H4 (cell line): ENCODE results near the gene CREBL2. TPM values are rescaled to one million over a fixed set of nuclear protein-coding genes. Genes with fewer than 3 reads are reported as not detected.

Source experiments
- DNase-seq: peaks from one replicate; pipeline ENCODE4 v3.0.0-alpha.2; 2015; ENCODE audit warnings: low spot score
- total RNA-seq: library from RNA; depleted of rRNA; stranded (reverse); fragments of >200 nt; shearing (Covaris generic); gene quantifications from 2 replicates; pipeline ENCODE4 v1.2.3, GENCODE V29; 2014; rRNA removed

CREBL2 gene
- total RNA-seq, 1 experiment from 2014 or later: 29.9 TPM

GRCh38 chr12:12676605-12677004 lies 64.9 kb downstream of the CREBL2 start:
- DNase-seq: no peak

GRCh38 chr12:12681061-12681765 lies 69.5 kb downstream of the CREBL2 start:
- no peak for DNase-seq

- no peak for DNase-seq
Observed at GRCh38 chr12:12682284-12682683, 70.6 kb downstream of the CREBL2 start.

- DNase-seq: no peak
Observed at GRCh38 chr12:12683136-12683697, 71.5 kb downstream of the CREBL2 start.

- no peak for DNase-seq
Observed at GRCh38 chr12:12683725-12684124, 72.0 kb downstream of the CREBL2 start.

GRCh38 chr12:12684375-12685106 lies 72.9 kb downstream of the CREBL2 start:
- DNase-seq: peak; percentile 28

GRCh38 chr12:12685305-12685704 lies 73.6 kb downstream of the CREBL2 start:
- DNase-seq: no peak

GRCh38 chr12:12686472-12686871 lies 74.8 kb downstream of the CREBL2 start:
- DNase-seq: no peak

GRCh38 chr12:12686925-12687324 lies 75.2 kb downstream of the CREBL2 start:
- no peak for DNase-seq

GRCh38 chr12:12689647-12690300 lies 78.1 kb downstream of the CREBL2 start:
- DNase-seq: no peak

- no peak for DNase-seq
Observed at GRCh38 chr12:12691549-12691948, 79.9 kb downstream of the CREBL2 start.

GRCh38 chr12:12693111-12693671 lies 81.5 kb downstream of the CREBL2 start:
- DNase-seq: no peak

Other genes with a start within 250 kb of the CREBL2 start
- 9.7 and 13.7 TPM in 2 replicates for gene DUSP16, start 49.0 kb upstream of the CREBL2 start, total RNA-seq
- gene GPR19, start 84.3 kb downstream of the CREBL2 start, total RNA-seq: 0.88 and 3.9 TPM in 2 replicates
- gene CDKN1B, start 105.5 kb downstream of the CREBL2 start, total RNA-seq: 22.8 and 27.3 TPM in 2 replicates
- gene APOLD1, start 173.8 kb downstream of the CREBL2 start, total RNA-seq: 2.7 and 3.1 TPM in 2 replicates
- gene DDX47, start 201.5 kb downstream of the CREBL2 start, total RNA-seq: 194 and 203 TPM in 2 replicates